ENCODE data around the gene ADGRD2. TPM values are rescaled to one million over a fixed set of nuclear protein-coding genes. Genes with fewer than 3 reads are reported as not detected.

ADGRD2 gene
- total RNA-seq, 1 experiment from 2014 or later, result 1.5 TPM

GRCh38 chr9:124517600-124517999, 67.3 kb downstream of the ADGRD2 start:
- Histone ChIP-seq H4K20me1 (ENCODE audit: control insufficient read depth, insufficient read depth, insufficient read length) (no peaks in the 10 kb centered on the region), H3K56ac (ENCODE audit: insufficient read length, low read depth, low read length) (no peak overlapping the region), H3K4me2 (ENCODE audit: insufficient read depth, insufficient read length, low read length) (no peak overlapping the region), H2BK20ac (ENCODE audit: low read depth, low read length, poor library complexity, severe bottlenecking) (no peak overlapping the region), H4K5ac (ENCODE audit: insufficient read length, low read depth, low read length) (no peak overlapping the region), H4K91ac (ENCODE audit: insufficient read length, low read depth, low read length) (no peak overlapping the region), H3K4ac (ENCODE audit: low read depth, low read length) (no peak overlapping the region), H2AFZ (ENCODE audit: low read length) (no peak overlapping the region), H3K9me3 (ENCODE audit: control insufficient read depth, low read depth, low read length) (no peaks in the 10 kb centered on the region), H2BK120ac (ENCODE audit: low read depth, low read length, poor library complexity, severe bottlenecking) (no peak overlapping the region), H3K23ac (ENCODE audit: insufficient read length, low read depth, low read length) (no peak overlapping the region), H3K18ac (ENCODE audit: insufficient read length, low read depth, low read length) (no peak overlapping the region), H3K14ac (ENCODE audit: insufficient read depth, low read length) (no peak overlapping the region), H3K4me1 (ENCODE audit: insufficient read depth, low read length) (no peaks in the 10 kb centered on the region), H3K23me2 (ENCODE audit: insufficient read length, low read depth, low read length, poor library complexity, severe bottlenecking) (peaks cover 2% of the 10 kb centered on the region), H2BK12ac (ENCODE audit: insufficient read length, low read depth, low read length) (no peak overlapping the region), H4K8ac (replicated peaks; ENCODE audit: insufficient read length, low read depth, low read length) (no peak overlapping the region), H3K79me1 (ENCODE audit: insufficient read depth, low read depth, low read length, poor library complexity, severe bottlenecking) (no peaks in the 10 kb centered on the region), H3K9ac (ENCODE audit: extremely low read depth, insufficient read length, low read length) (no peak overlapping the region), H2AK5ac (ENCODE audit: insufficient read length, low read length) (no peak overlapping the region), H3K79me2 (ENCODE audit: insufficient read depth, low read length) (no peaks in the 10 kb centered on the region), H3T11ph (ENCODE audit: low read length) (no peak overlapping the region), H3K27me3 (ENCODE audit: insufficient read depth, low read length) (no peaks in the 10 kb centered on the region), H2BK15ac (ENCODE audit: low read depth, low read length) (no peak overlapping the region), H3K27ac (ENCODE audit: insufficient read length, low read depth, low read length) (no peak overlapping the region), H2BK5ac (ENCODE audit: insufficient read length, low read length) (no peak overlapping the region)
- Mint-ChIP-seq H3K27me3 (ENCODE audit: low read depth) (no peaks in the 10 kb centered on the region; the same call in 1 of the 2 replicates), H3K27ac (no peak overlapping the region), H3K4me1 (peaks cover 11 to 19% of the 10 kb centered on the region in 2 experiments), H3K9me3 (no peaks in the 10 kb centered on the region; a peak in 1 of 5 replicates), H3K4me3 (no peak overlapping the region), H3K36me3 (ENCODE audit: insufficient read depth in 1 of 3, low read depth in 3 of 3) (peaks cover 29 to 37% (median 32%) of the 10 kb centered on the region in 3 experiments)
- WGBS (ENCODE audit: extremely low coverage, insufficient read length, low lambda C conversion rate), result no CpG with 5 or more reads among the region's 5 CpGs
- no peak for TF ChIP-seq CTCF (conservative IDR thresholded peaks at IDR 0.05)
- DNase-seq, result no peak

Data from H9 (cell line).